ENCODE results near the gene CDKN2A.

CDKN2A gene

DNA sequence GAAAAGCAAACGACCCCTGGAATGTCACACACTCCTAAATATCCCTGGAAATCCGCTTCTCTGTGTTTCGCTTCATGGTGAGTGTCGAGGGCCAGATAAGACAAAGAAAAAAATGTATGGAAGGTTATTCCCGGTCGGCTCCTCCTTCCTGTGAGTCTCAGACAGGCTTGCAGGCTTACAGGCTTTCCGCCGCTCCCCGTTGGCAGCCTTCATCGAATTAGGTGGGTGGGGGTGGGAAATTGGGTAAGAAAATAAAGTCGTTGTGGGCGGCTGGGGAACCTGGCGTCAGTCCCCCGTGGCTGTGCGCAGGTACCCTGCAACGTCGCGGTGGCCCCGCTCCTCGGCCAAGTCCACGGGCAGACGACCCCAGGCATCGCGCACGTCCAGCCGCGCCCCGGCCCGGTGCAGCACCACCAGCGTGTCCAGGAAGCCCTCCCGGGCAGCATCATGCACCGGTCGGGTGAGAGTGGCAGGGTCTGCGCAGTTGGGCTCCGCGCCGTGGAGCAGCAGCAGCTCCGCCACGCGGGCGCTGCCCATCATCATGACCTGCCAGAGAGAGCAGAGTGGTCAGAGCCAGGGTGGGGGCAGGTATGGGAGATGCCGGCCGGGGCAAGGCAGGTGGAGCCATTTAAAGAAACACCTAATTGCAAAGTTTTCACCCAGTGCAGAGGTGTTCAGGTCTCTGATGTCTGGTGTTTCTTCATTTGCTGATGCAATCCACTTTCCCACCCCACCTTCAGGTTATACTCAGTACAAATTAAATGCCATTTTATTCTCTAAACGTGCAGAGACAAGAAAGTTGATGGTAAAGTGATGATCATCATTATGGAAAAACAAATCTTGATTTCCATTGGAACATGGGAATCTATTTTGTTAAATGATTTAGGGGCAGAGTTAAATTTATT, 11.8 kb upstream of the CDKN2A start:
- DNase-seq (ENCODE audit: low spot score), result no peak

DNA sequence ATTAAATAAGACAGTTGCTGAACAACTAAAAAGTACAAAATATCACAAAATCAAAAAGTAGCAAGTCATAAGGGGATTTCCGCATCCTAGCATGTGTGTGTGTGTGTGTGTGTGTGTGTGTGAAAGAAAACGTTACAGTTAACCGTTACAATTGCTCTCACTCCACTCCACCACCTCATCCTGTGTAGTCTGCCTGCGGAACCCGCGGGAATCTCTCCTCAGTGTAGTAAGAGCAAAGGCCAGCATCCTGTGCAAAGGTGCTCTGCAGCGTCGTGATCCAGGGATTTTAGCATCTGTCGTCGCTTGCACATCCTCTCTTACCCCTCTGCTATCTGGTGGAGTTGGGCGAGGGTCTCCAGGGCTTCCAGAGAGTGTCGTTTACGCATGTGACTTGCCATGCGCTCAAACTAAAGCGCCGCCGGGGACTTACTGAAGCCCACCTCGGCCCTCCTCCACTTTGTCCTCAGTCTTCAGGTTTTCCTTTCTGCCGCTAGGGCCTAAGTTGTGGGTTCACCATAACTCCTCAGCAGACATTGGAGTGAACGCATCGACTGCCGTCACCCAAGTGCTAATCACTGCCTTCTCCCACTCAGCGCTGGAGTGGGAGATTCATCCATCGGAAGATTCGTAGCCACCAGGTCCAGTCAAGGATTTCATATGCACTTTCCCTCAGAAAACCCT, 11.0 kb upstream of the CDKN2A start:
- no peak for DNase-seq (ENCODE audit: low spot score)

DNA sequence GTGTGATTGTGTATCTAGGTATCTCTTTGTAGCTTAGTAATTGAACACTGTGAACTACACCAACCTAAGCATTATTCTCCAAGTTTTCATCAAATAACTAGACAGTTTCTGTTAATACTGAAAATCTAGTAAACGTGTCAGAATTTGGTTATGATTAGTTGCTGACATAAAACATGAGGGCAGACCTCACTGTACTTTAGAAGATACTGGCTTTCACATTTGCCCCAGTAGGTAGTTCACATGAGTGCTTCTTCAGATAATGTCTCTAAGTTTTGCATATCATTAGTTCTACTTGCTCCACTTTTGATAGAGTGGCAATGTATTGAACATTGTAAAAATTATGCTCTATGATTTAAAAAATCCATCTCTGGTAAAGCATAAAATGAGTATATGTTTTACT, 7.8 kb upstream of the CDKN2A start:
- no peak for DNase-seq (ENCODE audit: low spot score)

DNA sequence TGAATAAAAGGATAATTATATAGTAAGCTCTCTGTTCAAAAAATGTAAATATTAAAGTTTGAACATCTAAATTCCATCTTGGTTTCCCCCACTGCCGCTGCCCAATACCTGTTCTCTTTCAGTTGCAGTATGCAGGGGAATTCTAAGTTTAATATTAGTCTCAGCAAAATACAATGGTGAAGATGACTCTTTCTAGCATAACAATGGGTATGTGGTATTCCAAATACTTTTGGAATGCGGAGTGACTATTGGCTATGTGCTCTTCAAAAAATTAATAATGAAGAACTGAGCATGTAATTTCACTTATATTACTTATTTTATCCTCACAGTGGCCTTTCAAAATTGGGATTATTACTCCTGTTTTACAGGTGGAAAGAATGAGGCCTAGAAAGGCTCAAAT, 3.8 kb upstream of the CDKN2A start:
- DNase-seq (ENCODE audit: low spot score), result no peak

DNA sequence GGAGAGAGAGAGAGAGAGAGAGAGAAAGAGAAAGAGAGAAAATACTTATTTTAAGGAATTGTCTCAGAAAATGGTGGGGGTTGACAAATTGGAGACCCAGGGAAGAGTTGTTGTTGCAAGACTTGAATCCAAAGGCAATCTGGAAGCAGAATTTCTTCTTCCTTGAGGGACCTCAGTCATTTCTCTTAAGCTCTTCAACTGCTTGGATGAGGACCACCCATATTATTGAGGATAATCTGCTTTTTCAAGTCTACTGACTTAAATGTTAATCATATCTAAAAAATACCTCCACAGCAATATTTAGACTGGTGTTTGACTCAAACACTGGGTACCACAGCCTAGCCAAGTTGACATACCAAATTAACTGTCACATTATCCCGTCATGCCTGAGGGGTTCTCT, 3.3 kb upstream of the CDKN2A start:
- no peak for DNase-seq (ENCODE audit: low spot score)

DNA sequence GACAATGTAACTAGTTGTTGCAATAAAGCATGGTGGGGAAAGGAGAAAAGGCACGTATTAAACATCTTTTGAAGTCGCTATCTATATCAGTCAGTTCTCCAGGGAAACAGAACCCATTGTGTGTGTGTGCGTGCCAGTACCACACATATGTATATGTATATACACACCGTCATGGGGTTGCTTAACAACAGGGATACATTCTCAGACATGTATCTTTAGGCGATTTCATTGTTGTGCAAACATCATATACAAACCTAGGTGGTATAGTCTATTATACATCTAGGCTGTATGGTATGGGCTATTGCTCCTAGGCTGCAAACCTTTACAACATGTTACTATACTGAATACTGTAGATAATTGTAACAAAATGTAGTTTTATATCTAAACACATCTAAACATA, 2.7 kb upstream of the CDKN2A start:
- no peak for DNase-seq (ENCODE audit: low spot score)

DNA sequence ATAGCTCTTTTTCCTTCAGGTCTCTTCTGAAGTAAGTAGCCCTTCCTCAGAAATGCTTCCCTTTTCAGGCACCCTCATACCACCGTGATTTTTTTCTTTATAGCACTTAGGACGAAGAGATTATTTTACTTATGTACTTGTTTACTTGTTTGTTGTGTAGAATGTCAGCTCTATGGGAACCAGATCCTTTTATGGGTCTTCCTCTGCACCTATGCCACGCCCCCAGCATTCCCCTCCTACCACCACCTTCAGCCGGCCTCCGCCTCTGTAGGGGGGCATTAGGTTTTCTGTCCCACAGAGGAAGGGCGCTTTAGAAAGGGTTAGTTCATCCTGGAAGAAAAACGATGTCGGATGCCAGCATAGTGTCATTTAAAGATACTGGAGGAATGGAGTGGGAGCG, 2.2 kb upstream of the CDKN2A start:
- no peak for DNase-seq (ENCODE audit: low spot score)

DNA sequence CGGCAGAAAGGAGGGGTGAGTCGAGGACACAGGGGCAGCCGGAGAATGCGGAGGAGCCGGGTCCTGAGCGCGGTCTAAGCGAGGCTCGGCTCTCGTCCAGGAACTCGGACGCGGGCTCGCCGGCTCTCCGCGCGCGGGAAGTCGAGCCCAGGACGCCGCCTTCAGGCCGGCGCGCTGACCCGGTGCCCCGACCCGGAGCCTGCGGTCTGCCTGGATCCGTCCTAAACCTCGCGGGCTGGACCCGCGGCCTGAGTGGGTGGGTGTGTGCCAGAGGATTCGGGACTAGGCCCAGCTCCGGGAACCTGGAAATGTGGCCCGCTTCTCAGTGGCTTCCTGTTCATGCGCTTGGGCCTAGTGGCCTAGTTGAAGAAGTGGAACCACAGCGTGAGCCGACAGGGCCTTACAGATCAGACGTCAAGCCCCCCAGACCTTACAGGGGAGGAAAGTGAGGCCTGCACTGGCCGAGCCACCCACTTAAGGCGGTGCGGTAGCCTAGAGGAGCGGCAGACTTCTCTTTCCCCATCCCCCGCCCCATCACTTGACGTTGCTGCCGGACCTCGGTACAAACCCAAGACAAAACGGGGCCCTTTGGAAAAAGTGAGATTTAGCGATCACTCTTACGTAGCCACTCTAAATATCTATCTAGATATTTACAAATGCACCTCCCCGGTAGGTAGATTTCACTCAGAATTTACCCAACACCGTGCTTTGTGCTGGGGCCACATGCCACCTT, 1.6 kb upstream of the CDKN2A start:
- peak; percentile 65 for DNase-seq (ENCODE audit: low spot score)

DNA sequence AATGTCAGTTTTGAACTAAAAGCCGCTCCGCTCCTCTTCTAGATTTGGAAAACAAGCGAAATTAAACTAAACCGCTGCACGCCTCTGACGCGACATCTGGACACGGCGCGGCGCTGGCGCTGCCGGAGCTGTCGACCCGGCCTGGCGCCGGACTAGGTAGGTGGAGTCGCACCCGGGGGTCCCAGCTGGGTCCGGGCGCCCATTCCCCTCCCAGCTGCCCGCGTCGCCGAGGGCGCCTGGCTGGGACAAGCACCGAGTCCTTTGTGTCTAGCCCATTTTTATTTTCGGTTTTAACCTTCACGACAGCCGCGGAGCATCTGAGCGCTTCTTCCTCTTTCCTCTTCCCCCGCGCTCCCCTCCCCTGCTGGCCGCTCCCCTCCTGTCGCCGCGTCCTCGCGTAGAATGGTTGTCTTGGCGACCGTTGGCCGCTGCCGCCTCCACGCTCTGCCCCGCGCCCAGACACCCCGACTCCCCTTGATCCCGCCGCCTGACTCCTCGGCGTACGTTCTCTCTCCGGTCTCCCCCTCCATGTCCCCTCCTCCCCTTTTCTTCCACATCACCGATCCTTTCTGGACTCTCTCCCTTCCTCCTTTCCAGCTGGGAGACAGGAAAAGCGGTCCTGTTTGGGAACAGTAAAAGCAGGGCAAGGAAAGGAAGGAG, 944 bp upstream of the CDKN2A start:
- peak; percentile 82 for DNase-seq (ENCODE audit: low spot score)

DNA sequence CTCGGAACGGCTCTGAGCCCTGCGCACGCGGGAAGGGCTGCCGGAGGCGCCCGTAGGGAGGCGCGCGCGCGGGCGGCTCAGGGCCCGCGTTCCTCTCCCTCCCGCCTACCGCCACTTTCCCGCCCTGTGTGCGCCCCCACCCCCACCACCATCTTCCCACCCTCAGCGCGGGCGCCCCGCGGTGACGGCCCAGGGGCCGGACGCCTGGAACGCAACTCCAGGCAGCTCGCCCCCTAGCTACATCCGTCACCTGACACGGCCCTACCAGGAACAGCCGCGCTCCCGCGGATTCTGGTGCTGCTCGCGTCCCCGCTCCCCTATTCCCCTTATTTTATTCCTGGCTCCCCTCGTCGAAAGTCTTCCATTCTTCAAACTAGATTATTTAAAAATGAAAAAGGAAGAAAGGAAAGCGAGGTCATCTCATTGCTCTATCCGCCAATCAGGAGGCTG, 389 bp upstream of the CDKN2A start, which contains the start of gene CDKN2B-AS1:
TSS of gene CDKN2B-AS1 (plus strand) at position 236 of the 450 bp plus-strand sequence.
- DNase-seq (ENCODE audit: low spot score), result peak; percentile 70

DNA sequence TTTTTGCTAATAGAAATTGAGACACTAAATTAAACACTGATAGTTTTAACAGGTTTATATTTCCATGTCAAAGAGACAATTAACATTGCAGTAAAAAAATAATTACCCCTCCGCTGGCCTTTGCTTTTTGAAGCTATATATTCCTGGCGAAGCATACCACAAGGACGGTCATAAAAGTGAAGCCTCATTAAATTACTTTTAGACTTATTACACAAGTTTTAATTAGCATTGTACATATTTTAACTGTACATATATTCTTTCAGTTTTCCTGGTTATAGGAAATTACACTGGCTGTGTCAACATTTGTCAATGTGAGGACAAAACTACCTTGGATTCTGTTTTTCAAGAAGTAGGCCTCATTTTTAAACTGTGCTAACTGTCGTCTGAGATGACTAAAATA, 1.2 kb downstream of the CDKN2A start:
- DNase-seq (ENCODE audit: low spot score), result no peak

DNA sequence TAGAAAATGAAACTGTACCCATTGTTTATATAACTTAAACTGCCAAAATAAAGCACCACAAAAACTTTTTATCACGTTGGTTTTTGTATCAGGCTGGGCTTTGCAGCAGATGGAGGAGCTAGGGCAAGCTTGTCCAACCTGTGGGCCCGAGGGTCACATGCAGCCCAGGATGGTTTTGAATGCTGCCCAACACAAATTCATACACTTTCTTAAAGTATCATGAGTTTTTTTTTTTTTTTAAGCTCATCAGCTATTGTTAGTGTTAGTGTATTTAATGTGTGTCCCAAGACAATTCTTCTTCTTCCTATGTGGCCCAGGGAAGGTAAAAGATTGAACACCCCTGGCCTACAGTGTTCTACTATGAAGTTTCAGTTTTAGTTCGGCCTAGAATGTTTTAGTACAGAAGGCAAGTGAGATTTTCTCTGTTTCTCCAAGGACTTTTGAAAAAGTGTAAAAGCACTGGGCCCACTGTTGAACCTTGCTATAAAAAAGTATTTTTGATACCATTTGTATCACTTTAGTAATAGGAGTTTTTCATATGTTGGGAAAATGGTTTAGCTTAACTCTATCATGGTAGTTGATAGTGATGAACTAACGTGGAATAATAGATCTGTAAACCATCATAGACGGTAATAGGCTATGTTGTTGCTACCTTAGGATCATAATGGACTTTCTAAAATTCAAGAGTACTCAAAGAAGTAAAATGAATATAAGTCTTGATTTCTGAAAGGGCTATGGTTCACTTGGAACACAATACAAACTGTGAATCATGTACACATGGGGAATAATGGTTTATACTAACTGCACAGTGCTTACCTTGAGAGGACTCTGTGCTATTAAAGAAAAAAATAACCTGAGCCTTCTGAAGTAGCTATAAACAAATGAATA, 2.9 kb downstream of the CDKN2A start:
- no peak for DNase-seq (ENCODE audit: low spot score)

DNA sequence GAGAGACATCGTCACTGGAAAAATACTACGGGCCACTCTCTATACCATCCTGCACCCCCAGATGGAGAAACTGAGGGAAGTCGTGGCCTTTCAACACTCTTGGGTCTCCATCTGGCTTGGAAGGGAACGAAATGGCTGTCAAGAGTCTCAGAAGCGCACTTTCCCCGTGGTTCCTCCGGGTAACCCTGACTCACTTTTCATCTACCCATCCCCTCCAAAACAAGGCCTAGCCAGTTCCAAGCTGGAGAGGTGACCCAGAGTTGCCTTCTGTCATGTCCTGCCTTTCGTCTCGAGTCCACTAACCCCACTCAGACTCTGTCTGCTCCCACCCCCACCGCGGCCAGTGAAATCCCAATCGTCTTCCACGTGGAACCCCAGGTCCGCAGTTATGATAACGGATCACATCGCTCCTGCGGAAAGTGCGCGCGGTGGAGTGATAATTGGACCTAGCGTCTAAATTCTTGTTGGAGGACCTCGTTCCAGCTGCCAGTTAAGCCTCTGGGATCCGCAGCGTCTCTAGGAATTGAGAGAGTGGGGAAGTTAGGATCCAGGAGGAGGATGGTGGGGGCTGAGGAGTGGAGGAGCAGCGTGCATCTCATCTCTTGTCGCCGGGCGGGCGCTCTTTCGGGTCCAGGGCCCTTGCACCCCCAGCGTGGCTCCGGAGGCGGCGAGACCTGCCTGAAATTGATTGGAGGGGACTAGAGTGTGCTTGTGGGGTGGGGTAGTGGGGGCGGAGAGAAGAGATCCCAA, 4.6 kb downstream of the CDKN2A start:
- no peak for DNase-seq (ENCODE audit: low spot score)

DNA sequence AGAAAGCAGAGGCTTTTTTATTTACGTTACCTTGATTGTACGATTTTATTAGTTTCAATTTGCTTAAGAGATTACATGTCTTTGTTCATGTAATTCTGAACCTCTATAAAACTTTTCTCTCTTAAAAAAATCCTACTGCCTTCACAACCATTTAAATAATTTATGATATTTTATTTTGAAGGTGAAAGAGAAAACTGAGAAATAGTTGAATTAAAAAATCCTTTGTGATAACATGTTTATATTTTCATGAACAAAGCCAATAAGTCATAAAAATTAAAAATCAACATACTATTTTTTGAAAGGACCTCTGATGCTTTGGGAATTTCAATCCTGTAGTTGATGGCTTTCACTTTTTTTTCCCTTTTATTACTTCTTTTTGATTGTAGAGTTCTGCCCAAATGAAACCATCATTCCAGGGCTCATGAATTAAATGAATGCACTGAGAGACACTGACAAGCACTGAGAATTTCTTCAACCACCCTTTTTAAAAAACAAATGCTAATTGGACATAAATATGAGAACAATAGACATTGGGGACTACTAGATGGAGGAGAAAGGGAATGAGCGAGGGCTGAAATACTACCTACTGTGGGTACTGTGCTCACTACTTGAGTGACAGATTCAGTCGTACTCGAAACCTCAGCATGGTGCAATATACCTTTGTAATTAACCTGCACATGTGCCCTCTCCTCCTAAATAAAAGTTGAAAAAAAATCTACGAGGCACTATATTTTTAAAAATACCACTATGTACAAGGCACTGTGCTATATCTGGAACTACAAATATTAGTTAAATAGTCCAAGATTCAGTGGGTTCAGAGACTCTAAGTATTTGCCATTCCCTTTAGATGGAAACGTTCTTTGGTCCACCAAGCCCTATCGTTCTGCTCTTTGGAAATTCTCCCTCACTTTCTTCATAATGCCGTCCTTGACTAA, 5.9 kb downstream of the CDKN2A start:
- DNase-seq (ENCODE audit: low spot score), result no peak

DNA sequence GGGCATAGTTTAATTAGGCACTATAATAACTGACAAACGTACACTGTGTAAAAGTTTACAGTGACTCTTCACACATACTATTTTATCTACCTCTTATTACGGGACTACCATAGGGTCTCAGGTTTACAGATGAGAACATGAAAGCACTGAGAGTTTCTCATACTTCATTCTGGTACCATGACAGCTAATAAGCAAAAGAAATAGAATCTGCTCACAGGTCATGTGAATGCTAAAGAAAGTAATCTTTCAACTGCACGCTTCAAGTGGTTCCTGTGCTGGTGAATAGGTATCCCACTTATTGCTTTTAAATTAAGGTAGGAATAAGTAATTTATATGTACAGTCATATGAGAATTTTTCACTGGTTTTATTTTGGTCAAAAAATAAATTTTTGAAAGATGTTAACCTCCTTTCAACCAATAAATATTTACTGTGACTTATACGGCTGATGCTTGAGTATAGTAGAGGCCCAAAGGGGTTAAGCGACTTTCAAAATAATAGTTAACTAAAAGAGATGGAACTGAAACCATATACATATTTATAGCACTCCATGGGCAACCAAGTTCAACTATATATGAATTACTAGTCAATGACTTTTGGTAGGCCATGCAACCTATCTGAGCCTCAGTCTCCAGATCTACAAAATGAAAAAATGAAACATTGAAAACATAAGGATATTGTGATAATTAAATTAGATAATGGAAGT, 8.1 kb downstream of the CDKN2A start:
- no peak for DNase-seq (ENCODE audit: low spot score)

DNA sequence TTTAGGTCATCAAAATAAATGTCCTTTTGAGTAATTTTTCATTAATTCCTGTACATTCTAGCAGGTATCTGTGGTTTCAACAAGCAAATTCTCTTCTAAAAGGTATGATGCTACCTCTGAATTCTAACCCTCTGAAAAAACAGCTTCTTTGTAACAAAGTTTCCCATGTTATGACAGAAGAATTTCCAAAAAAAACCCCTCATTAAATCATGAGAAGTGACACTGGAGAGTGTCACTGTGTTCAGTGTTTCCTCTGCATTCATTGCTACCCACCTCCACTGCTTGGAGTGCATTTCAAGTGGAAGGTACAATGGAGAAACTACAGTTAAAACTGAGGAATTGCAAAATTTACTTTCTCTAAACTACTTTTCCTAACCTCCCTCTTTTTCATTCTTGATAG, 10.1 kb downstream of the CDKN2A start:
- DNase-seq (ENCODE audit: low spot score), result no peak

DNA sequence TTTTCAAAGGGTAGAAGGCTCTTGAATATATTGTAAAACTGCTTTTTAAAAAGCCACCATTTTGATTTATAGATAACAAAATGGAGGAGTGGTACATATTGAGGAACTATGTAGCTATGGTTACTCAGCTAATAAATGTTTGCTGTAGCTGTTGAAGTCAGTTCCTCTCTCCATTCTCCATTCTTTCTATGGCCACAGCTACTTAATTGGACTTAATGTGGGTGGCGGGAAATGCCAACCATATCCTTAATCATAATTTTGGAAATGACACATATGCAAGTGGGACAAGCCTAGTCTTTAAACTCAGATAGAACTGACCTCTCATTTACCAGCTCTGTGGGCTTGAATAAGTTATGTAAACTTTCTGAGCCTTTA, 10.6 kb downstream of the CDKN2A start:
- DNase-seq (ENCODE audit: low spot score), result no peak

DNA sequence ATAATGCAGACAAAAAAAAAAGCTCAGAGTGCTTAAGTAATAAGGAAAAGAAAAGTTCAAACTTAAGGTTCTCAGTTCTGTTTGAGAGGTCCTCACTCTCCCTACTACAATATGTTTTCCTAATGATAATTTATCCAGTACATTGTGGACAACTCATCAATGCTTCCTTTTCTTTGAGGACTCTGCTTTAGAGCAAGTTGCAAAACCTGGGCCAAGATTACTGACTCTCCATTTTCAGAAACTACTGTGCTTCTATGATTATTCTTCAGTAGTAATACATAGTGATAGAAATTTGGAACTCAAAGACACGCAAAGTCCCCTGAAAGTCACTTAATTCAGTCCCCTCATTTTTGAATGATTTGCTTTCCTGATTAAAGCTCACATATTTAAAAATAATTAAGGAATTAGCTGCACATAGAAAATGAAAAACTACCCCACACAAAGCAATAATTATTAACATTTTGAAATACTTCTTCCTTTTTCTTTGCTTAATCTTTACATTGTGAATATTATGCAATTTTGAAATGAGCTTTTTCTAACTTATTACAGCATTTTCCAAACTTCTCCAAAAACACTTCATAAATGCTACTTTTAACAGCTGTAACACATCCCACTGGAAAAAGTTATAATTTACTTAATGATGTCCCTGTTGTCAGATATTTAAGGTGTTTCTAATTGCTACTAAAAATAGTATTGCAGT, 11.2 kb downstream of the CDKN2A start:
- no peak for DNase-seq (ENCODE audit: low spot score)

Measured in AG08396 (cell line).